ENCODE measurements around the gene POLN. TPM values are rescaled to one million over a fixed set of nuclear protein-coding genes. Genes with fewer than 3 reads are reported as not detected.

POLN gene
- total RNA-seq, 1 experiment from 2014 or later, result 3.5 TPM

- no peak for TF ChIP-seq USF2 (CRISPR knock-in tag; IDR thresholded peaks at IDR 0.05)
- no peak for TF ChIP-seq MXD4 (CRISPR knock-in tag; IDR thresholded peaks at IDR 0.05; ENCODE audit: borderline replicate concordance)
- TF ChIP-seq NR2C2 (CRISPR knock-in tag; IDR thresholded peaks at IDR 0.05), result no peak
- TF ChIP-seq FOXP4 (CRISPR knock-in tag; IDR thresholded peaks at IDR 0.05), result no peak
- TF ChIP-seq FOXJ3 (CRISPR knock-in tag; IDR thresholded peaks at IDR 0.05; ENCODE audit: borderline replicate concordance), result no peak
- TF ChIP-seq ZNF219 (CRISPR knock-in tag; IDR thresholded peaks at IDR 0.05; ENCODE audit: borderline replicate concordance), result no peak
- no peak for TF ChIP-seq ERG (CRISPR knock-in tag; IDR thresholded peaks at IDR 0.05)
- TF ChIP-seq ZSCAN18 (CRISPR knock-in tag; IDR thresholded peaks at IDR 0.05), result no peak
- no peak for TF ChIP-seq E2F1 (CRISPR knock-in tag; IDR thresholded peaks at IDR 0.05)
- TF ChIP-seq IRF1 (CRISPR knock-in tag; IDR thresholded peaks at IDR 0.05), result no peak
These were observed 46.2 kb upstream of the POLN start (continued) for GRCh38 chr4:2288051-2288541.

- no peaks in the 10 kb centered on the region for H3K36me3 Mint-ChIP-seq
- H3K27me3 Mint-ChIP-seq (ENCODE audit: low read depth), result no peaks in the 10 kb centered on the region
- H3K4me1 Mint-ChIP-seq, result no peaks in the 10 kb centered on the region; the same call in 1 of the 2 replicates
- ATAC-seq (no peak), DNase-seq (ENCODE audit: low spot score) (no peak)
- no peak overlapping the region for H3K27ac Mint-ChIP-seq
- no peak overlapping the region for H3K4me3 Mint-ChIP-seq
- POLR2A ChIA-PET, result no interaction called here
- no peaks in the 10 kb centered on the region for H3K9me3 Mint-ChIP-seq
- CTCF ChIA-PET, result interaction anchor here (2.4 kb wide), 1 partner anchor 18 kb away, joined by 6 read pairs; no protein-coding TSS in a partner anchor
- TF ChIP-seq HMGXB4 (CRISPR knock-in tag; IDR thresholded peaks at IDR 0.05), result no peak
- TF ChIP-seq ZBTB43 (CRISPR knock-in tag; IDR thresholded peaks at IDR 0.05), result no peak
- no peak for TF ChIP-seq ZNF281 (CRISPR knock-in tag; IDR thresholded peaks at IDR 0.05)
- no peak for TF ChIP-seq ZNF263 (CRISPR knock-in tag; IDR thresholded peaks at IDR 0.05; ENCODE audit: low read depth)
- no peak for TF ChIP-seq STAT6 (CRISPR knock-in tag; conservative IDR thresholded peaks at IDR 0.05; ENCODE audit: low read depth)
- TF ChIP-seq NR3C1 (CRISPR knock-in tag; conservative IDR thresholded peaks at IDR 0.05; ENCODE audit: low read depth), result no peak
- TF ChIP-seq NFATC4 (CRISPR knock-in tag; IDR thresholded peaks at IDR 0.05), result no peak
- TF ChIP-seq SMAD4 (CRISPR knock-in tag; IDR thresholded peaks at IDR 0.05), result no peak
- no peak for TF ChIP-seq MYBL2 (CRISPR knock-in tag; IDR thresholded peaks at IDR 0.05)
These were observed 45.6 kb upstream of the POLN start for GRCh38 chr4:2287594-2287915.

All from WTC11 (cell line).